ENCODE data around the gene PRICKLE3.

PRICKLE3 gene

DNA sequence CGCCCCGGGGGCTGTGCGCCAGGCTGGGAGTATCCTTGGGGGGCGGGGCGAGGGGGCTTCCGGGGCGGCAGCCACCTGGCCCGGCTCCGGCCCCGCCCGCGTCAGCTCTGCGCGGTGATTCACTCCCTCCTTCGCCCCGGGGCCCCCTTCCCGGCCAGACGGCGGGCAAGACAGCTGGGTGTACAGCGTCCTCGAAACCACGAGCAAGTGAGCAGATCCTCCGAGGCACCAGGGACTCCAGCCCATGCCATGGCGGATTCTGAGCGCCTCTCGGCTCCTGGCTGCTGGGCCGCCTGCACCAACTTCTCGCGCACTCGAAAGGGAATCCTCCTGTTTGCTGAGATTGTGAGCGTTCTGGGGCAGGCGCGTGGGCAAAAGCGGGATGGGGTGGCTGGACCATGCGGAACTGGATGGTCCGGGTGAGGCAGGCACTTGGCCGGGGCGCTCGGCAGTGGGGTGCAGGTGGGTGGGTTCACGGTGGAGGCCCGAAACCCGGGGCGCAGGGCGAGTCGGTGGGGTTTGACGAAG, 14.4 kb downstream of the PRICKLE3 start, which contains the start of gene PLP2:
TSS of gene PLP2 (plus strand) at position 147 of the 528 bp plus-strand sequence. CDS start at position 250, 103 bp downstream.
- H3K9me3 ChIP-seq (ENCODE audit: insufficient read depth, low read length) = no peaks in the 10 kb centered on the region
- H3K27ac ChIP-seq (ENCODE audit: low read depth, low read length) = peak within 1 kb of the TSS; percentile 84
- H3K4me3 ChIP-seq (ENCODE audit: insufficient read depth, low read length, poor library complexity, severe bottlenecking) = peak within 1 kb of the TSS; percentile 85
- H3K4me2 ChIP-seq (ENCODE audit: low read depth, low read length, poor library complexity, severe bottlenecking) = peak within 1 kb of the TSS; percentile 82
- no peaks in the 10 kb centered on the region for H3K27me3 ChIP-seq (ENCODE audit: low read length)
- 0 out of 2 replicates have a peak, but pooled peaks cover 3% of the 10 kb centered on the region for H4K20me1 ChIP-seq (ENCODE audit: low read depth, low read length)
- no peaks in the 10 kb centered on the region for H3K9me2 ChIP-seq (replicated peaks; ENCODE audit: insufficient read depth, low read length)
- no peaks in the 10 kb centered on the region for H3K36me3 ChIP-seq (ENCODE audit: low read length)
- H2AFZ ChIP-seq (ENCODE audit: low read depth, low read length, severe bottlenecking) = peak within 1 kb of the TSS; percentile 14
- peak within 1 kb of the TSS; percentile 93 for H3K9ac ChIP-seq (ENCODE audit: low read length)
- peaks cover 18% of the 10 kb centered on the region for H3F3A ChIP-seq (ENCODE audit: insufficient read depth)
- TF ChIP-seq, protein P1, sequence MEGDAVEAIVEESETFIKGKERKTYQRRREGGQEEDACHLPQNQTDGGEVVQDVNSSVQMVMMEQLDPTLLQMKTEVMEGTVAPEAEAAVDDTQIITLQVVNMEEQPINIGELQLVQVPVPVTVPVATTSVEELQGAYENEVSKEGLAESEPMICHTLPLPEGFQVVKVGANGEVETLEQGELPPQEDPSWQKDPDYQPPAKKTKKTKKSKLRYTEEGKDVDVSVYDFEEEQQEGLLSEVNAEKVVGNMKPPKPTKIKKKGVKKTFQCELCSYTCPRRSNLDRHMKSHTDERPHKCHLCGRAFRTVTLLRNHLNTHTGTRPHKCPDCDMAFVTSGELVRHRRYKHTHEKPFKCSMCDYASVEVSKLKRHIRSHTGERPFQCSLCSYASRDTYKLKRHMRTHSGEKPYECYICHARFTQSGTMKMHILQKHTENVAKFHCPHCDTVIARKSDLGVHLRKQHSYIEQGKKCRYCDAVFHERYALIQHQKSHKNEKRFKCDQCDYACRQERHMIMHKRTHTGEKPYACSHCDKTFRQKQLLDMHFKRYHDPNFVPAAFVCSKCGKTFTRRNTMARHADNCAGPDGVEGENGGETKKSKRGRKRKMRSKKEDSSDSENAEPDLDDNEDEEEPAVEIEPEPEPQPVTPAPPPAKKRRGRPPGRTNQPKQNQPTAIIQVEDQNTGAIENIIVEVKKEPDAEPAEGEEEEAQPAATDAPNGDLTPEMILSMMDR (IDR thresholded peaks at IDR 0.05; ENCODE audit: insufficient read depth, low read length, poor library complexity, severe bottlenecking) = no peak
- no peak for TF ChIP-seq EZH2phosphoT487 (conservative IDR thresholded peaks at IDR 0.05; ENCODE audit: low read length)
- peaks cover 9% of the 10 kb centered on the region; the same call in 1 of the 2 replicates for H3K79me2 ChIP-seq (ENCODE audit: insufficient read depth, low read length)

DNA sequence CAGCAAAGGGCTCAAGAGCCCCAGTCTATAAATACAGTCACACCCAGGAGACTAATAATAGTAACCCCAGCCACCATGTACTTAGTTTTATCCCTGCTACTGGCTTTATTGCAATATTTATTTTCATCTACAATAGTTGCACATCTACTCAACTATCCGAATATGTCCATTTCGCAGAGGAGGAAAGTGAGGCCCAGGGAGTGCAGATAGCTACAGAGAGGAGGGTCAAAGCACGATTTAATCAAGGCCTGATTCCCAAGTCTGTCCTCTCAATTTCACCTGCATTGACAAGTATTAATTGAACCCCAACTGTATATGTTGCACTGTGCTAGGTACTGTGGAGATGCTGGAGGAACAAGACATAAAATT, 18.4 kb downstream of the PRICKLE3 start:
- TF ChIP-seq EZH2phosphoT487 (conservative IDR thresholded peaks at IDR 0.05; ENCODE audit: low read length) = no peak
- TF ChIP-seq, protein P1 (IDR thresholded peaks at IDR 0.05; ENCODE audit: insufficient read depth, low read length, poor library complexity, severe bottlenecking) = no peak
- H3K9ac ChIP-seq (ENCODE audit: low read length) = peak overlapping the region; percentile 66
- H3K4me2 ChIP-seq (ENCODE audit: low read depth, low read length, poor library complexity, severe bottlenecking) = peak overlapping the region; percentile 90

DNA sequence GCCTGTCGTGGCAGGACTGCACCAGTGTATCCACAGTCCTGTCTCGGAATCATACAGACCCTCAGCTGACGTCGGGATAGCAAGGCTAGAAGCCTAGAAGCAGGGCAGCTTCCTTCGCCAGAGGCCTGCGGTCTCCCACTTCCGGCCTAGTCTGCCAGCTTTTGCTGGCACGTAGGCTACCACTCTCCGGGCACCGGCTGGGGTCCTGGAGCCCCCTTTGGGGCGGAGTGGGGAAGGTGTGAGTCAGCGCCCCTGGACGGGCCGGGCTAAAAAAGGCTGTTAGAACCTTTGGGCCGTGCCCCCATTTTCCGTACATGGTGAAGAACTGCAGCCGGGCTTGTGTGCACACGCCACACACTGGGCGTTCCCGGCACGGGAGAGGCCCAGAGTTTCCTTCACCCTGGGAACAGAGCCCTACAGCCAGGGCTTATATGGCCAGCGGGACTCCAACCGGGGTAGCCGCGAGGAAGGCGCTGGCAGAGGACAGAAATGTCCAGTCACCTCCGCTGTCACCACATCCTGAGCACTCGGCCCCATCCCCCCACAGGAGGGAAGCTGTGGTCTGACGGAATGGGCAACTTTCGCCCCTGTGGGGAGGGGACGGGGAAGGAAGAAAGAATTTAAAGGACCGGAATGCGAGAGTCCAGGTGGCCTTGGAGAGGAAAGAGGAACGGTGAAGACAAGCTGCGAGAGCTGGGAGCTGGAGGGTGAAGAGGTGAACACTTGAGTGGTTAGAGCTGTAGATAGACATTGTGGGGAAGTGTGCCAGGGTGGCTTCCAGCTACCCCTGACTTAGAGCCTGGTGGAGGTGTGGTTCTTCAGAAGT, 19.0 kb downstream of the PRICKLE3 start:
- peak overlapping the region; percentile 55 for H3K4me3 ChIP-seq (ENCODE audit: insufficient read depth, low read length, poor library complexity, severe bottlenecking)
- H3F3A ChIP-seq (ENCODE audit: insufficient read depth) = peaks cover 25% of the 10 kb centered on the region
- H3K27ac ChIP-seq (ENCODE audit: low read depth, low read length) = peak overlapping the region; percentile 94
- H2AFZ ChIP-seq (ENCODE audit: low read depth, low read length, severe bottlenecking) = peak overlapping the region; percentile 22
- H3K9me2 ChIP-seq (replicated peaks; ENCODE audit: insufficient read depth, low read length) = no peaks in the 10 kb centered on the region
- H3K27me3 ChIP-seq (ENCODE audit: low read length) = no peaks in the 10 kb centered on the region
- no peaks in the 10 kb centered on the region for H3K9me3 ChIP-seq (ENCODE audit: insufficient read depth, low read length)
- peak overlapping the region; percentile 90 for H3K4me2 ChIP-seq (ENCODE audit: low read depth, low read length, poor library complexity, severe bottlenecking)
- no peaks in the 10 kb centered on the region for H3K36me3 ChIP-seq (ENCODE audit: low read length)
- H3K9ac ChIP-seq (ENCODE audit: low read length) = peak overlapping the region; percentile 66
- no peaks in the 10 kb centered on the region for H3K79me2 ChIP-seq (ENCODE audit: insufficient read depth, low read length)
- TF ChIP-seq, protein P1 (IDR thresholded peaks at IDR 0.05; ENCODE audit: insufficient read depth, low read length, poor library complexity, severe bottlenecking) = no peak
- TF ChIP-seq EZH2phosphoT487 (conservative IDR thresholded peaks at IDR 0.05; ENCODE audit: low read length) = no peak
- no peaks in the 10 kb centered on the region for H4K20me1 ChIP-seq (ENCODE audit: low read depth, low read length)

More for the DNA sequence above, 18.4 kb downstream of the PRICKLE3 start:
- no peaks in the 10 kb centered on the region for H4K20me1 ChIP-seq (ENCODE audit: low read depth, low read length)
- H3K79me2 ChIP-seq (ENCODE audit: insufficient read depth, low read length) = peaks cover under 1% of the 10 kb centered on the region; the same call in 1 of the 2 replicates
- H3K9me2 ChIP-seq (replicated peaks; ENCODE audit: insufficient read depth, low read length) = no peaks in the 10 kb centered on the region
- no peaks in the 10 kb centered on the region for H3K9me3 ChIP-seq (ENCODE audit: insufficient read depth, low read length)
- H3F3A ChIP-seq (ENCODE audit: insufficient read depth) = peaks cover 25% of the 10 kb centered on the region
- no peaks in the 10 kb centered on the region for H3K36me3 ChIP-seq (ENCODE audit: low read length)
- H3K27me3 ChIP-seq (ENCODE audit: low read length) = no peaks in the 10 kb centered on the region
- H2AFZ ChIP-seq (ENCODE audit: low read depth, low read length, severe bottlenecking) = peak overlapping the region; percentile 22
- H3K27ac ChIP-seq (ENCODE audit: low read depth, low read length) = peak overlapping the region; percentile 94
- H3K4me3 ChIP-seq (ENCODE audit: insufficient read depth, low read length, poor library complexity, severe bottlenecking) = peak overlapping the region; percentile 55
